Stimulated activated CD8-positive, alpha-beta memory T cell treated with anti-CD3 and anti-CD28 coated beads, Interleukin-2, amount 100 ng/mL, for 1 hour (primary cell): ENCODE results near the gene UBR4.

ENCODE experiments used
- DNase-seq, 2 donors: peaks; one replicate each; pipeline ENCODE4 v3.0.0-alpha.2; 2020; ENCODE audit warnings: low read depth in 2 of 2

The UBR4 gene

DNA sequence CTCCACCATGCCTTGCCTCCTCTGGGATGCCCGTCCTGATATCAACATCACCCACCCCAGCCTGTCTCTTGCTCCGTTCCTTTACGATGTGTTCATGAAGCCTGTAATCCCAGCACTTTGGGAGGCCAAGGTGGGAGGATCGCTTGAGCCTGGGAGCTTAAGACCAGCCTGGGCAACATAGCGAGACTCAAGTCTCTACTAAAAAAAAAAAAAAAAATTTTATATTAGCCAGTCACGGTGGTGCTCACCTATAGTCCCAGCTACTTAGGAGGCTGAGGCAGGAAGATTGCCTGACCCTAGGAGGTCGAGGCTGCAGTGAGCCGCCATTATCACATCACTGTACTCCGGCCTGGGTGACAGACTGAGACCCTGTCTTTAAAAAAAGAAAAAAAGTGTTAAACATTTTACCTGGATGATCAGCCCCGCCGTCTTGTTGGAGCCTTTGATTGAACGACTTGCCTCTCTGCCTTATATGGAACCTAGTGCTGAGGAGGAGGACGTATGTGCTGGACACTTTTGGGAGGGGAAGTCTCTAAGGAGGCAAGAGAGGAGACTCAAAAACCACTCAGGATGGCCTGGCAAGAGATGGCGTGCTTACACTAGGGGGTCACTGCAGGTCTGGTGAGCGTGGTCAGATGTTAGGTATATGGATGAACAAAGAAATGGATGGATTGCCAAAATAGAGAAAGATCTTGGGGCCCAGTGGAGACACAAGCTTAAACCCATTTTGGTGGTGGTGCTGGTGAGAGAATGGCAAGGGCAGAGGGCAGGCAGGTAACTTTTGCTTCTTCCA lies 173.1 kb downstream of the UBR4 start:
- DNase-seq = no peak

DNA sequence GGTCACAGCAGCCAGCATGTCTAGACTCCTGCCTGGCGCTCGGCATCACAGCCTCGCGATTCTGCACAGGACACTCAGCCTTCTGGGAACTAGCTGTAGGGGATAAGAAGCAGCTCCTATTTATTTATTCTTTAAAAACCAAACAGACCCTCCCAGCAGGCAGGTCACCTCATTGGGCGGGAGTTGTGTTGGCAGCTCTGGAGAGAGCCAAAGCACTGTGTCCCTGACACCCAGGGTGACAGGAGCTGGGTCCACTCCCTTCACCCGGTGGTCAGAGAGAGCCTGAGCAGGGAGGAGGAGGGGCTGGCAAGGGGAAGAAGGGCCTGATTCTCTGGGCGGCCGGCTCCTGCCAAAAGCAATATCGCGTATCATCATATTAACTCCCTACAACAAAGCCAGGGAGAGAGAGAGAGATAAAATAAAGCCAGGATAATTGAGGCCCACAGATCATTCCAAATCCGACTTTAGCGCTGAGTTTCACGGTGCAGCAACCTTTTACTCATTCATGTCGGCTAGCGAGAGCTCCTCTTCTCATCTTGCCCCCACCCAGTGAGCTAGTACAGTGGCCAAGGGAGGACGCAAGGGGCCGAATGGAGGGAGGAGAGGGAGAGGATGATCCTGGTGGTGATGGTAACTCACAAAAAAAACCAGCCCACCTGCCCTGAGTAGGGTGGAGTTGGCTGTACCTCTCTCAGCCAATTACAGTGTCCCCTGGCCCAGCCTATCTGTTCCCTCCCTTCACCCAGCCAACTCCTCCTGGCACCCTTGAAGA lies 173.8 kb downstream of the UBR4 start:
- DNase-seq = no peak

DNA sequence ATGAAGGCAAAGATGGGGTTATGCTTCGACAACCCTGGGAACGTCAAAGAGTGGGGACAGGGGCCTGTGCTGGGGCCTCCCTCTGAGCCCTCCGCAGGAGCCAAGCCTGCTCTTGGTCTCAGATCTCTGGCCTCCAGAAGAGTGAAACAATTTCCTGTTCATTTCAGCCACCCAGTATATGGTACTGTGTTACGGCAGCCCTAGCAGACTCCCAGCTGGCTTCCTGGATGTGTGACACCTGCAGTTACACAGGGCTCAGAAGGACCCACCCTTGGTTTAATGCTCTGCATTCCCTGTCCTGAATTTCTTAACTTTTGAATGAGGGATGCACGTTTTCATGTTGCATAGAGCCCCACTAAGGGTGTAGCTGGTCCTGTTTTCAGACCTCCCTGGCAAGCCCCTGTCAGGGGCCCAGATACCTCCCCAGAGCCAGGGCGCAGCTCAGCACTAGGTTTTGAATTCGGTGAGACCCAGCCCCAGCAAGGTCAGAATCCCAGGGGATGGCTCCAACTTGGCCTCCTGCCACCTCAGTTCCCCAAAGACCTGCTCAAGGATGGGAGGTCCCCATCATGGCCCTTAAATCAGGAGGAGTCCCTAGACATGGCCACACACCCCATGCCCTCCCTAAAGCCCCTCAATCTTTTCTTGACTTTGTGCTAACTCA lies 174.6 kb downstream of the UBR4 start:
- no peak for DNase-seq

DNA sequence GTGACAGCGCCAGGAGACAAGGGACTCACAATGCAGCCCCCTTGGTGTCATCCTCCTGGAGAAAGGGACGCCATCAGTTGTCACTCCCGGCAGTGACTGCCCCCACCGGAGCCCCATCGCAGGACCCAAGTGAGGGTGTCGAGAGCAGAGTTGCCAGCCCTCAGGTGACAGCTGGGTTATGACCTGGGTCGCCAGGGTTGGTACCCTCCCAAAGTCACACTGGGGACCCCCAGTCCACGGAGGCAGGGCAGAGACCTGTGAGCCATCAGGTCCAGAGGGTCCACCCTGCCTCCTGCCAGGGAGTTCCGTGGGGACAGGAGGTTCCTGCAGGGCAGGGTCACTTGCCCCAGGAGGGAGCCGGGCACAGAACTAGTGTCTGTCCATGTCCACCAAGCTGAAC lies 175.3 kb downstream of the UBR4 start:
- no peak for DNase-seq

DNA sequence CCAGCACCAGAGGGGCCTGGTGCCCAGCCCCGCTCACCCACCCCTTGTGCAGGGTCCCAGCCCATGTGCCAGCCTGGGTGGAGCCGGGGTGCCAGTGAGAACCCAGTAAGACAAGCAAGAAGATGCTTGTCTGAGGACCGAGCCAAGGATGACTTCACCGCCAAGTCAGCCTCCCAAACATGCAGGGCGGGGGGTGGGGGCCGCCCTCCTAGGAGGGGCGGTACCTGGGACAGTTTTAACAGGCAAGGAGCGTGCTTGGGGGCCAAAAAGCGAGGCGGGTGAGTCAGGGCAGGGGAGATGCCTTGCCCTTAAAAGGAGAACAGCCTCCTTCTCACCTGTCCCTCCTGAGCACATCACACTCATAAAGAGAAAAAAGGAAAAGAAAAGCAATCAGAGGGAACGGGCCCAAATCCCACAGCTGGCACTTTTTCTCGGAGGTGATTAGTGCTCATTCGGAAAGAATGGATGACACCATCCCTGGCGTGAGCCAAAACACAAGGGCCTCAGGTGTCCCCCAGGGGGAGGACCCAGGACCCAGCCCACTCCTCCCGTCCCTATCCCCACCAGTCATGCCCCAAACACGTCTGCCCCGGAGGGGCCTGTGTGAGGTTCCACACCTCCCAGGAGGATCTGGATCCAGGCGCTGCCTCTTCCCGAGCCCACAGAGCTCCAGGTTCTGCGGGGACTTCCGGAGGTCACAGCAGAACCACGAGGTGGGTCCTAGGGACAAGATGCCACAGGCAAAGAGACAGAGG lies 176.0 kb downstream of the UBR4 start:
- DNase-seq = no peak

DNA sequence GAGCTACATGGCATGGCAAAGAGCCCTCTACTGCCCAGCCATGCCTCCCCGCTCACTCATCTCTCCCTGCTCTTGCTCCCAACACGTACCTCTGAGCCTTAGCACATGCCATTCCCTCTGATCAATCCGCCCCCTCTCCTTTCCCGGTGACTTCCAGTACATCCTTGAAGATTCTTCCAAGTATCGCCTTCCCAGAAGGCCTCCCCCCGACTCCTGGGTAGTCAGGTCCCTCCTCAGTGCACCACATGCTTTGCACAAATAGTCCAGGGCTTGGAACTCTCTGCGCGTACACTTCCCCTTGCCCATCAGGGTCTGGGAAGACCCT lies 176.6 kb downstream of the UBR4 start:
- no peak for DNase-seq

DNA sequence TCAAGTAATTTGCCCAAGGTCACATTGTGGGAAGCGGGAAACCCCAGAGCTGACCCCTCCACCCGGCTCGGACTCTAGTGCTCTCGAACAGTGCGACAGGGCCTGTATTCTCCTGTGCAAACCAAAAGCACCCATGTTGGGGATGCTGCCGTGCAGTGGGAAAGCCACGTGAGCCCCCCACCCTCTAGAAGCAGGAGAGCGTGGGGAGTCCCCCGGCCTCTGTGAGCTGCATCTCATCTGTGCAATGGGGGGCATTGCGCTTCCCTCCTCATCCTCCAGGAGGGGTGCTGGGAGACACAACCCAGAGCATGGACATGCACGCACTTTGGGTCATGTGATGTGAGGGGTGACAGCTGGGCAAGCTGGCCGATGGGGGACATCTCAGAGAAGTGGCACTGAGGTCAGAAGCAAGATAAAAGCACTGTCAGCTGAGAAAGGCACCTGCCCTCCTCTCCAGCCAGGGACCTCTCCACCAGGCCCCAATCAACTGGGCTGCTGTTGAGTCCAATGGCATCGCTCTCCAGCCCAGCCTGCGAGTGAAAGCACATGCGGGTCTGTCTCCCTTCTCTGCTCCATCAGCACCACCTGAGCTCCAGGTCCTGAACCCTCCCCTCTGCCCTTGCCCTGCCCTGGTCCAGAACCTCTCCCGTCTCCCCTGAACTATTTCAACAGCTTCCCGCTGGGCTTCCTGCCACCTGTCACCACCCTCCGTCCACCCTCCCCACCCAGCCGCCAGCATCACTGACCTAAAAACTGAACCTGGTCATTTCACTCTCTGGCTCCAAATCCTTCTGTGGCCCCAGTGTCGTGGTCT lies 177.2 kb downstream of the UBR4 start:
- no peak for DNase-seq

DNA sequence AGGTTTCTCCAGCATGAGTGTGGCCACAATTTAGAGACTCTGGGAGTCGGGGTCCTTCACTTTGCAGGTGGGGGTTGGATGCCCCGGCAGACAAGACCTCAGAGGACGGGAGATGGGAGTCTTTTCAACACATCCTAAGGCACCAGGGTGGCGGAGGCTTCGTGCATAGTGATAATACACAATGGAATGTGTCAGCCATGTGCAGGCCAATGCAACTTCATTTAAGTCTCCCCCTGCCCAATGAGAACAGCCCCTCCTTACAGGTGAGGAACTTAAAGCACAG lies 177.7 kb downstream of the UBR4 start:
- no peak for DNase-seq

DNA sequence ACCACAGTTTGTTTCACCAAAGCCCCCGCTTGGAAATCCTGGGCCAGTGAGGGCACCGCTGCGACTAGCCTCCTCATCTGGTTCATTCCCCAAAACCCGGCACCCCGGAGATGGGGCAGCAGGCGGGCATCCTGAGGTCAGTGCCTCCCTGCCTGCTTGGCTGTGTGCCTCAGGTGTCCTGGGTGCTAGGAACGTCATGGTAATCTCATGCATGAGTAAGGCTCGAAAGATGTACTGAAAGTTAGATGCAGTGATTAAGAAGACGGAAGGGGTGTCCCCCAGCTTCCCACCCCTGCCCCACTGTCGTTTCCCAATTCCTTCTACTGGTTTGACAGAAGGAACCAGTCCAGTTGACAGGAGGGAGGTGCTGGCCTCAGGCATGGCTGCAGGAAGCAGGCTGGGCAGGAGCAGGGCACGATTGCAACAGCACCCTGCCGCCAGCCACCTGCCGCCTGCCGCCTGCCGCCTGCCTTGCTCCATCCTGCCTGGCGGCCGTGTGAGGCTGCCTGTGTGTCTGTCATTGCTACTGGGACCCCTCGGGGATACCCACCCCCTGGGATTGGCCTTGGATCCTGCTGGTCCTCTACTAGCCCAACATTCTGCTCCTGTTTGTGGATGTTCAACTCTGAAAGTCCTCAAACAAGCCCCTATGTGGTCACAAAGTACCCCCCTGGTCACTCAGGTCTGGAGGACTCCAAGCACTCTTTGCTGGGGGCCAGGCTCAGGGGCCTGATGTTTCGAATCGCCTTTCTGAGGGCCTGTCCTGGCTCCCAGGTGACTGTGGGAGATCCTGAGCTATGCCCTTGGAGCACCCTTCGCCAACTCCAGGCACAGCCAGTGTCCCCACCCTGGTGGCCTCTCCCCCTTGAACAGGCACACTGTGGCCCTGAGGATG lies 180.6 kb downstream of the UBR4 start:
- no peak for DNase-seq

DNA sequence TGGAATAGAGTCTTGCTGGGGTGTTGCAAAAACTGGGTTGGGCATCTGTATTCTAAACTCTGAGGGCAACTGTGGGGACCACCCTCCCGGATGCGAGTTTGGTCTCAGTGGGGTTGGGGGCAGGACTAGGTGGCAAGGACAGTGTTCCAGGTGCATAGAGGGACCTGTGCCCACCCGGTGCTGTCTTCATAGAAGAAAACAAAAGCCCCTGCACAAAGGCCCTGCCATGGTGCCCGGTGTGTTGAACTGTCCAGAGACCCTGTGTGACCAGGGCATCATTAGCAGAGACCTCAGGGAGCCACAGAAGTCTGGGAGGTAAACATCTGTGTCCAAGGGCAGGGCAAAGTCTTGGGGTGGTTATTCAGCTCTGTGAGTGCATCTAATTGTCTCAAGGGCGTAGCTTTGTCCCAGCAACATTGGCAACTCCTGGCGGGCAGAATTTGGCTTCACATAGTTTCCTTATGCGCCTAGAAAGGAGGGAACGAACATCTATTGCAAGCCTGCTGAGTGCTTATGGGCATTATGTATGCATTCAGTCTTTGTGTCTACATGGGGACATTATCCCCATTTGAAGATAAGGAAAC lies 181.4 kb downstream of the UBR4 start:
- no peak for DNase-seq

DNA sequence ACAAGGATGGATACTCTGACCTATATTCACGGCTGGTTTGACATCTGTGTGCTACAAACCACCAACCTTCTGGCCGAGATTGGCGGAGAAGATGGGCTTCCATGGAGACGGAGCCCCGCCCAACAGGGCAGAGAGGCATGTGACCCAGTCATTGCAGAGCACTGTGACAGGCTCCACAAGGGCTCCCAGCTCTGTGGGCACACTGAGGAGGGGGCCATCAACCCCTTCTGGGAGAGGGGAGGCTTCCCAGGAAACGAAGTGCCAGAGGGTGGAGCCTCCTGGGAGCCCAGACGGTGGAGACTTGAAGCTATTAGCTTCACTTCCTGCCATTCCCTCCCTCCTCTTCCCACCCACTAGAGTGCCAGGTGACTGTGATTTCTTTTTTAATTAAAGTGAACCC lies 182.0 kb downstream of the UBR4 start:
- DNase-seq = no peak
